ENCODE measurements around the gene MLIP.

DNA sequence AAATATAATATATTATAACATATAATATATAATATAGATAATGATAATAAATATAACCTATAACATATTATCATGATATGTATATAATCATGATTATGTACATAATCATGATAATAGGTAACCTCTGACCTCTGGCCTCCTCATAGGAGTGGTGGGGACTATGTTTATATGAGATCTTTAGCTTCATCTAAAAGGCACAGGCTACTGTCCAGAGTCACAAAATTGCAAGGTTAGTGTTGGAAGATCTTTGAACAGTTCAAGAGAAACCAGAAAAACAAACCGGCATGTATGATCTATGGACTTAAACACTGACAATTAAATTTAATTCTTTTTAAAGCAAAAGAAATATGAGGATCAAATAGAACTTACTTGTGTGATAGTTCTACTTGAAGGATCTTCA lies 141.3 kb downstream of the MLIP start:
- no peak for TF ChIP-seq YY1 (IDR thresholded peaks at IDR 0.05; ENCODE audit: insufficient read depth, insufficient read length)
- TF ChIP-seq ZNF274 (IDR thresholded peaks at IDR 0.05; ENCODE audit: low read depth, low read length) = no peak
